Stomach smooth muscle (tissue), 2 donors: Measurements from ENCODE around the gene LVRN.

Source experiments
- H3K27ac ChIP-seq: one replicate; pipeline ENCODE4 v1.7.0; 2013; ENCODE audit warnings: mild to moderate bottlenecking, low read length, inconsistent platforms
- H3K27me3 ChIP-seq, 2 donors: one replicate each; pipeline ENCODE4 v1.7.0; 2013; ENCODE audit warnings: low read length in 2 of 2; ENCODE audit not compliant: insufficient read depth in 2 of 2, control insufficient read depth in 1 of 2
- H3K36me3 ChIP-seq, 2 donors: one replicate each; pipeline ENCODE4 v1.7.0; 2013; ENCODE audit warnings: low read length in 2 of 2; ENCODE audit not compliant: control insufficient read depth in 2 of 2, insufficient read depth in 2 of 2
- H3K4me1 ChIP-seq: one replicate; pipeline ENCODE4 v1.7.0; 2013; ENCODE audit warnings: low read length; ENCODE audit not compliant: control insufficient read depth, insufficient read depth
- H3K4me3 ChIP-seq, 2 donors: one replicate each; pipeline ENCODE4 v1.7.0; 2013; ENCODE audit warnings: low read length in 2 of 2
- H3K9ac ChIP-seq, 2 donors: one replicate each; pipeline ENCODE4 v1.7.0; 2013; ENCODE audit warnings: low read length in 2 of 2, mild to moderate bottlenecking in 1 of 2
- H3K9me3 ChIP-seq, 2 donors: one replicate each; pipeline ENCODE4 v1.7.0; 2013; ENCODE audit warnings: low read length in 2 of 2; ENCODE audit not compliant: control insufficient read depth in 2 of 2
- donor health status: healthy.
- donor health status: Pancreatic carcinoma.

Gene LVRN

DNA sequence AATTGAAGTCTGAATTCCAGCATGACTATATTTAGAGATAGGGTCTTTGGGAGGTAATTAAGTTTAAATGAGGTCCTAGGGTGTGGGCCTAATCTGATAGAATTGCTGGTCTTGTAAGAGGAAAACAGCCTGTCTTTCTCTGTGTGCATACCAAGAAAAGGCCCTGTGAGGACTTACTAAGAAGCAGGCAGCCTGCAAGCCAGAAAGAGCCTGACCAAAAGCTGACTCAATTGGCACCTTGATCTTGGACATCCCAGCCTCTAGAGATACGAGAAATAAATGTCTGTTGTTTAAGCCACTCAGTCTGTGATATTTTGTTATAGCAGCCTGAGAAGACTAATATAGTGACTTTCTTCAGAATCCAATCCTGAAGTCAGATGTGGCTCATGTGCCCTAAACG is 84.5 kb downstream of the LVRN start:
- no peaks in the 10 kb centered on the region for H3K36me3 ChIP-seq
- no peaks in the 10 kb centered on the region for H3K4me1 ChIP-seq
- H3K27ac ChIP-seq: no peak overlapping the region
- peaks cover 0 to 4% of the 10 kb centered on the region in 2 donors for H3K27me3 ChIP-seq
- no peaks in the 10 kb centered on the region for H3K9me3 ChIP-seq
- no peak overlapping the region for H3K4me3 ChIP-seq
- H3K9ac ChIP-seq: no peak overlapping the region

DNA sequence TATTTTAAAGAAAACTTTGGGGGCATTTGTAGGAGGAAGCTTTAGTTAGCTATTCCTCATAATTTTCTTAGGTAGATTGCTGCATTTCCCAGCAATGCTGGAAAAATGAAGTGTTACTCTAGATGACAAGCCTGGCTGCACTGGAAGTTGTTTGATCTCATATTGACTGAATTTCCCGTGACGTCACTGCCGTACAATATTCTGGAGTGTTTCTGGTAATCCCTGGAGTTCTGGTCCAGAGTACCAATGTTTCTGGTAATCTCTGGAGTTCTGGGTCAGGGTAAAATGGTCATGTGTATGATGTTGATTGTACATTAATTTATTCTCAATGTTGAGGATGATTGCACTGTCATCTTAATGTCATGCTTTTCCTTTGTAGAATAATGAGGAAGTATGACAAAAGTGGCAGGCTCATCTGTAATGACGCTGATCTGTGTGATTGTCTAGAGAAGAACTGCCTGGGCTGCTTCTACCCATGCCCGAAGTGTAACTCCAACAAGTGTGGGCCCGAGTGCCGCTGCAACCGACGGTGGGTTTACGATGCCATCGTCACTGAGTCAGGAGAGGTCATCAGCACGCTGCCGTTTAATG is 96.2 kb downstream of the LVRN start:
- H3K4me3 ChIP-seq: no peak overlapping the region
- H3K9ac ChIP-seq: no peak overlapping the region
- no peaks in the 10 kb centered on the region for H3K27me3 ChIP-seq
- H3K27ac ChIP-seq: no peak overlapping the region
- no peaks in the 10 kb centered on the region for H3K36me3 ChIP-seq
- no peaks in the 10 kb centered on the region for H3K4me1 ChIP-seq
- no peaks in the 10 kb centered on the region for H3K9me3 ChIP-seq

- no peaks in the 10 kb centered on the region for H3K36me3 ChIP-seq
- H3K4me3 ChIP-seq: no peak overlapping the region
- H3K9ac ChIP-seq: no peak overlapping the region
- H3K4me1 ChIP-seq: no peaks in the 10 kb centered on the region
- no peaks in the 10 kb centered on the region for H3K9me3 ChIP-seq
- H3K27ac ChIP-seq: no peak overlapping the region
- peaks cover 3% of the 10 kb centered on the region in 2 donors for H3K27me3 ChIP-seq
Observed at GRCh38 chr5:116062352-116062751, 100.1 kb downstream of the LVRN start.

GRCh38 chr5:116063950-116064349 is 101.7 kb downstream of the LVRN start:
- Histone ChIP-seq H3K4me1 (no peaks in the 10 kb centered on the region), H3K27ac (no peak overlapping the region), H3K36me3 (no peaks in the 10 kb centered on the region), H3K27me3 (peaks cover 3% of the 10 kb centered on the region in 2 donors), H3K9me3 (no peaks in the 10 kb centered on the region), H3K9ac (no peak overlapping the region), H3K4me3 (no peak overlapping the region)

GRCh38 chr5:116068028-116068632 is 105.9 kb downstream of the LVRN start:
- no peak overlapping the region for H3K27ac ChIP-seq
- H3K36me3 ChIP-seq: no peaks in the 10 kb centered on the region
- H3K9ac ChIP-seq: no peak overlapping the region
- no peak overlapping the region for H3K4me3 ChIP-seq
- H3K9me3 ChIP-seq: no peaks in the 10 kb centered on the region
- H3K4me1 ChIP-seq: no peaks in the 10 kb centered on the region
- peaks cover 3% of the 10 kb centered on the region in 2 donors for H3K27me3 ChIP-seq

- H3K4me3 ChIP-seq: no peak overlapping the region
- H3K9me3 ChIP-seq: no peaks in the 10 kb centered on the region
- H3K27ac ChIP-seq: no peak overlapping the region
- H3K9ac ChIP-seq: no peak overlapping the region
- H3K36me3 ChIP-seq: no peaks in the 10 kb centered on the region
- no peaks in the 10 kb centered on the region for H3K4me1 ChIP-seq
- H3K27me3 ChIP-seq: peaks cover 0 to 3% of the 10 kb centered on the region in 2 donors
Observed at GRCh38 chr5:116071211-116071610, 108.9 kb downstream of the LVRN start.

DNA sequence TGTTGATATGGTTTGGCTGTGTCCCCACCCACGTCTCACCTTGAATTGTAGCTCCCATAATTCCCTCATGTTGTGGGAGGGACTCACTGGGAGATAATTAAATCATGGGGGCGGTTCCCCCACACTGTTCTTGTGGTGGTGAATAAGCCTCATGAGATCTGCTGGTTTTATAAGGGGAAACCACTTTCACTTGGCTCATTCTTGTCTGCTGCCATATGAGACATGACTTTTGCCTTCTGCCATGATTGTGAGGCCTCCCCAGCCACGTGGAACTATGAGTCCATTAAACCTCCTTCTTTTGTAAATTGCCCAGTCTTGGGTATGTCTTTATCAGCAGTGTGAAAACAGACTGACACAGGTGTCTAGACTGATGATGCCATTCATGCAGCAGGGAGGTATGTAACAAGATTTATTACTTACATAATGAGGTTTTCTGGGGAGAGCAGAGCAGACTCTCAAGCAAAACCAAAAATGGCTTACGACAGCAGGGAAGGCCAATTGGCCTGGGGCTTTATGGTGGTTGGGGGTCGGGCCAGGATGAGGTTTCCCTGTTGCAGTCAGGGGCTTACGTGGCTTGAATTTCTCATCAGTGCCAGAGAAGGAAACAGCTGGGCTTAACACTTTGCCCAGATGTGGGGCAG is 113.0 kb downstream of the LVRN start:
- no peaks in the 10 kb centered on the region for H3K36me3 ChIP-seq
- H3K9ac ChIP-seq: no peak overlapping the region
- no peak overlapping the region for H3K4me3 ChIP-seq
- no peak overlapping the region for H3K27ac ChIP-seq
- H3K9me3 ChIP-seq: no peaks in the 10 kb centered on the region
- H3K27me3 ChIP-seq: no peaks in the 10 kb centered on the region
- no peaks in the 10 kb centered on the region for H3K4me1 ChIP-seq

- no peaks in the 10 kb centered on the region for H3K36me3 ChIP-seq
- no peaks in the 10 kb centered on the region for H3K9me3 ChIP-seq
- no peaks in the 10 kb centered on the region for H3K4me1 ChIP-seq
- H3K27ac ChIP-seq: no peak overlapping the region
- no peak overlapping the region for H3K4me3 ChIP-seq
- H3K9ac ChIP-seq: no peak overlapping the region
- H3K27me3 ChIP-seq: no peaks in the 10 kb centered on the region
Observed at GRCh38 chr5:116076496-116076895, 114.2 kb downstream of the LVRN start.
